OCI-LY1 (cell line): ENCODE data around the gene MMEL1.

Source experiments
- H2AFZ ChIP-seq: fragments of 200-600 bp; sonication (generic), shearing (Covaris generic); 2 replicates; pipeline ENCODE4 v1.6.0; 2014; ENCODE audit warnings: antibody characterized with exemption, mild to moderate bottlenecking, low read length
- H3F3A ChIP-seq: fragments of 200-600 bp; sonication (generic), shearing (Covaris generic); 2 replicates; pipeline ENCODE4 v1.6.0; 2014; ENCODE audit warnings: mild to moderate bottlenecking, antibody characterized with exemption, low read length, moderate library complexity; ENCODE audit not compliant: insufficient read depth
- H3K27ac ChIP-seq: fragments of 200-600 bp; sonication (generic); 2 replicates; pipeline ENCODE4 v1.5.1; 2014; ENCODE audit warnings: low read length, mixed run types, mild to moderate bottlenecking, low read depth; ENCODE audit not compliant: poor library complexity, severe bottlenecking
- H3K27me3 ChIP-seq: fragments of 200-600 bp; sonication (generic); 2 replicates; pipeline ENCODE4 v1.6.0; 2014; ENCODE audit warnings: antibody characterized with exemption, mild to moderate bottlenecking, low read length, moderate library complexity; ENCODE audit not compliant: insufficient read depth
- H3K36me3 ChIP-seq: fragments of 200-600 bp; sonication (generic); 2 replicates; pipeline ENCODE4 v1.6.1; 2014; ENCODE audit warnings: mild to moderate bottlenecking, antibody characterized with exemption, low read length, moderate library complexity, mixed read lengths; ENCODE audit not compliant: insufficient read depth
- H3K4me1 ChIP-seq: fragments of 200-600 bp; sonication (generic); 2 replicates; pipeline ENCODE4 v1.5.1; 2014; ENCODE audit warnings: mild to moderate bottlenecking, low read length, moderate library complexity; ENCODE audit not compliant: insufficient read depth, severe bottlenecking
- H3K4me2 ChIP-seq: fragments of 200-600 bp; sonication (generic), shearing (Covaris generic); 2 replicates; pipeline ENCODE4 v1.6.1; 2014; ENCODE audit warnings: low read length
- H3K4me3 ChIP-seq: fragments of 200-600 bp; sonication (generic); 2 replicates; pipeline ENCODE4 v1.5.1; 2014; ENCODE audit warnings: low read length, low read depth, mild to moderate bottlenecking, mixed read lengths; ENCODE audit not compliant: poor library complexity, severe bottlenecking
- H3K79me2 ChIP-seq: fragments of 200-600 bp; shearing (Covaris generic); 2 replicates; pipeline ENCODE4 v1.6.1; 2016; ENCODE audit warnings: mixed run types, low read length, mixed read lengths; ENCODE audit not compliant: insufficient read depth
- H3K9ac ChIP-seq: fragments of 200-600 bp; sonication (generic), shearing (Covaris generic); 2 replicates; pipeline ENCODE4 v1.6.1; 2014; ENCODE audit warnings: mild to moderate bottlenecking, low read length, mixed read lengths
- H3K9me2 ChIP-seq: fragments of 200-600 bp; sonication (generic), shearing (Covaris generic); 2 replicates; pipeline ENCODE4 v1.6.1; 2014; ENCODE audit warnings: low read depth, mild to moderate bottlenecking, low read length, mixed read lengths
- H3K9me3 ChIP-seq: fragments of 200-600 bp; shearing (Covaris generic); 2 replicates; pipeline ENCODE4 v1.6.1; 2014; ENCODE audit warnings: low read length, mixed read lengths
- H4K20me1 ChIP-seq: fragments of 200-600 bp; sonication (generic), shearing (Covaris generic); 2 replicates; pipeline ENCODE4 v1.6.0; 2016; ENCODE audit warnings: mild to moderate bottlenecking, low read length; ENCODE audit not compliant: insufficient read depth
- EZH2 ChIP-seq: fragments of 200-600 bp; sonication (generic), shearing (Covaris generic); IDR thresholded peaks from 2 replicates; pipeline ENCODE4 v1.8.0; 2017; ENCODE audit warnings: borderline replicate concordance, mixed run types, mild to moderate bottlenecking, antibody characterized with exemption, low read length, moderate library complexity, mixed read lengths
- TF ChIP-seq, protein P1 (sequence below): fragments of 200-600 bp; sonication (generic), shearing (Covaris generic); IDR thresholded peaks from 2 replicates; pipeline ENCODE4 v1.5.1; 2017; ENCODE audit warnings: mild to moderate bottlenecking, antibody characterized with exemption, low read length, moderate library complexity, mixed read lengths

The MMEL1 gene

DNA sequence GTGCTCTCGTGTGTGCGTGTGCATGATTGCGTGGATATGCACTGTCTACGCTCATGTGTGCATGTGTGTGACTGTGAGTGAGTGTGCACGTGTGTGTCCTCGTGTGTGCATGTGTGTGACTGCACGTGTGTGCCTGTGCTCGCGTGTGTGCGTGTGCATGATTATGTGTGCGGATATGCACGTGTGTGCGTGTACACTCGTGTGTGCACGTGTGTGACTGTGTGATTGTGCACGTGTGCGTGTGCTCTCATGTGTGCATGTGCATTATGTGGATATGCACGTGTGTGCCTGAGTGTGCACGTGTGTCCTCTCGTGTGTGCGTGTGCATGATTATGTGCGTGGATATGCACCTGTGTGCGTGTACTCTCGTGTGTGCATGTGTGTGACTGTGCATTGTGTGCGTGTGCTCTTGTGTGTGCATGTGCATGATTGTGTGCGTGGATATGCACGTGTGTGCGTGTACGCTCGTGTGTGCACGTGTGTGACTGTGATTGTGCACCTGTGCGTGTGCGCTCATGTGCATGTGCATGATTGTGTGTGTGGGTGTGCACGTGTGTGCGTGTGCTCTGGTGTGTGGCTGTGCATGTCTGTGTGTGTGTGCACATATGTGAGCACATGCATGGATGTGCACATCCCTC lies 2.2 kb downstream of the MMEL1 start:
- no peak overlapping the region for H3K27ac ChIP-seq
- H3K79me2 ChIP-seq = no peaks in the 10 kb centered on the region
- H2AFZ ChIP-seq = no peak overlapping the region
- H3K36me3 ChIP-seq = no peaks in the 10 kb centered on the region
- H3K27me3 ChIP-seq = no peaks in the 10 kb centered on the region
- no peaks in the 10 kb centered on the region for H3K9me2 ChIP-seq
- no peak for TF ChIP-seq EZH2
- TF ChIP-seq, protein P1, sequence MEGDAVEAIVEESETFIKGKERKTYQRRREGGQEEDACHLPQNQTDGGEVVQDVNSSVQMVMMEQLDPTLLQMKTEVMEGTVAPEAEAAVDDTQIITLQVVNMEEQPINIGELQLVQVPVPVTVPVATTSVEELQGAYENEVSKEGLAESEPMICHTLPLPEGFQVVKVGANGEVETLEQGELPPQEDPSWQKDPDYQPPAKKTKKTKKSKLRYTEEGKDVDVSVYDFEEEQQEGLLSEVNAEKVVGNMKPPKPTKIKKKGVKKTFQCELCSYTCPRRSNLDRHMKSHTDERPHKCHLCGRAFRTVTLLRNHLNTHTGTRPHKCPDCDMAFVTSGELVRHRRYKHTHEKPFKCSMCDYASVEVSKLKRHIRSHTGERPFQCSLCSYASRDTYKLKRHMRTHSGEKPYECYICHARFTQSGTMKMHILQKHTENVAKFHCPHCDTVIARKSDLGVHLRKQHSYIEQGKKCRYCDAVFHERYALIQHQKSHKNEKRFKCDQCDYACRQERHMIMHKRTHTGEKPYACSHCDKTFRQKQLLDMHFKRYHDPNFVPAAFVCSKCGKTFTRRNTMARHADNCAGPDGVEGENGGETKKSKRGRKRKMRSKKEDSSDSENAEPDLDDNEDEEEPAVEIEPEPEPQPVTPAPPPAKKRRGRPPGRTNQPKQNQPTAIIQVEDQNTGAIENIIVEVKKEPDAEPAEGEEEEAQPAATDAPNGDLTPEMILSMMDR = no peak
- H3K4me1 ChIP-seq = no peaks in the 10 kb centered on the region
- H3K9ac ChIP-seq = no peak overlapping the region
- H4K20me1 ChIP-seq = no peaks in the 10 kb centered on the region
- H3K4me3 ChIP-seq = no peak overlapping the region
- H3K9me3 ChIP-seq = no peaks in the 10 kb centered on the region
- H3K4me2 ChIP-seq = no peak overlapping the region
- H3F3A ChIP-seq = no peaks in the 10 kb centered on the region

DNA sequence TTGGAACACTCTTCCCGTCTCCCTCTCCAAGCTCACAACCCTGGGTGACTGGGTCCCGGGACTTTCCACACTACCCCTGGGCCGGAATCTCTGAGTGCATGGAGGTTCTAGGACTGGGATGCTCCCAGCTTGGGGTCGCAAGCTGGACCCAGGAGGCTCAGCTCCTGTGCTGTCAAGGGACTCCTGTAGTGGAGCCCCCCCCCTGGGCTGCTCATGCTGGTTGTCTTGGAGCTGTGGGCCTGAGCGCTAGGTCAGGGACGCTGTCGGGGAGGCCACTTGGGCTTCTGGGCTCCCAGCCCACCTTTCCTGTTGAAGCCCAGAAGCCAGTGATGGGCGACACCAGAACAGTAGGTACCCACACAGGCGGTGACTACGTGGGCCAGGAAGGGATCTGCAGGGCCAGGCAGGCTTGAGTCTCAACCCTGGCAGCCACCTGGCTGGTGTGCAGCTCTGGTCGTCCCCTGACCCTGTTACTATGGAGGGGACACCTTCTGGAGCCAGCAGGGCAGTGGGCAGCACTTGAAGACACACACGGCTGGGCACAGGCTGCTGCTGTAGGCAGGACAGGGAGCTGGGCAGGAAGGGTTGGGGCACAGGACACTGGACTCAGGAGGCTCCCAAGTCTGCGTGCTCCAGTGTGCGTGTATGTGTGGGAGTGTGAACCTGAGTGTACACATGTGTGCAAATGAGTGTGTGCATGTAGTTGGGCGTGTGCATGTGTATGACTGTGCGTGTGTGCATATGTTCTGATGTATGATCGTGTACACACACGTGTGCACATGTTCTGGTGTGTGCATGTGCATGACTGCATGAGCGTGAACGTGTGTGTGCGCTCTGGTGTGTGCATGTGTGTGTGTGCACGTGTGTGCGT lies 3.0 kb downstream of the MMEL1 start:
- Histone ChIP-seq H3K4me2 (no peak overlapping the region), H3K27ac (no peak overlapping the region), H3K27me3 (no peaks in the 10 kb centered on the region), H2AFZ (no peak overlapping the region), H3K4me1 (no peaks in the 10 kb centered on the region), H3K79me2 (no peaks in the 10 kb centered on the region), H3K9ac (no peak overlapping the region), H3K9me2 (no peaks in the 10 kb centered on the region), H4K20me1 (no peaks in the 10 kb centered on the region), H3F3A (no peaks in the 10 kb centered on the region), H3K36me3 (no peaks in the 10 kb centered on the region), H3K9me3 (no peaks in the 10 kb centered on the region), H3K4me3 (no peak overlapping the region)
- TF ChIP-seq, protein P1 = no peak
- TF ChIP-seq EZH2 = no peak

DNA sequence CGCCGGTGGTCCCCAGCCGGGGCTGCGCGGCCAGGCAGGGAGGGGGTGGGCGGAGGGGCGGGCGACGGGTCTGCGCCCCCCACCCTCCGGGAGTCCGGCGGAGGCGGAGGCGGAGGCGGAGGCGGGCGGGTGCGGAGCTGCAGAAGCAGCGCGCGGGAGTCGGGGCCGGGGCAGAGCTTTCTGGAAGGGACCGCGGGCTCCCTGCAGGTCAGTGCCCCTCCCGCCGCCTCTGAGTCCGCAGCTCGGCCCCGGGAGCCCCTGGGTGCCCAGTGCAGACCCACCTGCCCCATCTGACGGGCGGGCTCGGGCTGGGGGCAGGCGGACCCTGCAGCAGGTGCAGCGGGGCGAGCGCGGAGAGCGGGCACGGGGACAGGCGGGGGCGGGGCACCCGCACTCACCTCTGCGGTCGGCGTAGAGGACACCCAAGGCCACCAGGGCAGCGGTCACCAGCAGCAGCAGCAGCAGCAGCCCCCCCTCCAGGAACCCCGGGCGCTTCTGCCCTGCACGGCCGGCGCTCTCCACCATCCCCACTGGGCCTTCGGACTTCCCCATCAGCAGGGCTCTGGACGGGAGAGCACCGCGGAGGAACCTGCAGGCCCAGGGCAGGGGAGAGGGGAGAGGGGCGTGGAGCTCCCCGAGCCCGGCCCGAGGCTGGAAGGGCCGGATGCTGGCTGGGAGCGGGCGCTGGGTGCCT lies 3.7 kb downstream of the MMEL1 start:
- H3K36me3 ChIP-seq = no peaks in the 10 kb centered on the region
- no peak overlapping the region for H3K4me2 ChIP-seq
- no peak overlapping the region for H3K9ac ChIP-seq
- no peak overlapping the region for H3K4me3 ChIP-seq
- H4K20me1 ChIP-seq = no peaks in the 10 kb centered on the region
- no peak overlapping the region for H3K27ac ChIP-seq
- no peaks in the 10 kb centered on the region for H3K9me2 ChIP-seq
- TF ChIP-seq, protein P1 = no peak
- no peak for TF ChIP-seq EZH2
- H3K4me1 ChIP-seq = no peaks in the 10 kb centered on the region
- H3K79me2 ChIP-seq = no peaks in the 10 kb centered on the region
- H3F3A ChIP-seq = no peaks in the 10 kb centered on the region
- H2AFZ ChIP-seq = no peak overlapping the region
- H3K9me3 ChIP-seq = no peaks in the 10 kb centered on the region
- no peaks in the 10 kb centered on the region for H3K27me3 ChIP-seq
